Psoas muscle (tissue), 8 donors: ENCODE results near the gene CPLANE1. TPM values are rescaled to one million over a fixed set of nuclear protein-coding genes. Genes with fewer than 3 reads are reported as not detected.

Source experiments
- ATAC-seq, 4 donors: fragments of 200-7000 bp; cut with Tn5 transposase; one replicate each; pipeline ENCODE4 v1.9.1; 2020; ENCODE audit warnings: moderate library complexity in 3 of 4, mild to moderate bottlenecking in 2 of 4
- DNase-seq, 2 donors: peaks; one replicate each; pipeline ENCODE4 v3.0.0-alpha.2; 2020
- H3K27ac ChIP-seq: fragments of 200-600 bp; one replicate; pipeline ENCODE4 v1.8.0; 2022
- H3K27me3 ChIP-seq, 3 donors: fragments of 200-600 bp in 1 of 3; one replicate each; pipeline versions ENCODE4 v1.6.1 to v1.8.0; 2013 to 2022; ENCODE audit warnings: low read length in 2 of 3, mild to moderate bottlenecking in 2 of 3, moderate library complexity in 1 of 3; ENCODE audit not compliant: insufficient read depth in 3 of 3
- H3K36me3 ChIP-seq, 2 donors: fragments of 200-600 bp in 1 of 2; one replicate each; pipeline versions ENCODE4 v1.6.1 to v1.8.0; 2013 to 2022; ENCODE audit warnings: low read depth in 1 of 2, mild to moderate bottlenecking in 1 of 2, moderate library complexity in 1 of 2; ENCODE audit not compliant: insufficient read depth in 1 of 2
- H3K4me1 ChIP-seq: fragments of 200-600 bp; one replicate; pipeline ENCODE4 v1.8.0; 2022
- H3K4me3 ChIP-seq: fragments of 200-600 bp; one replicate; pipeline ENCODE4 v1.8.0; 2022; ENCODE audit warnings: mild to moderate bottlenecking
- H3K9me3 ChIP-seq: fragments of 200-600 bp; one replicate; pipeline ENCODE4 v1.8.0; 2022
- CTCF ChIP-seq: fragments of 200-600 bp; IDR thresholded peaks from one replicate; pipeline ENCODE4 v1.8.0; 2022; ENCODE audit warnings: antibody characterized with exemption
- WGBS, 3 donors: extraction: QIAGEN DNeasy Blood & Tissue Kit; methylation state at CpG; one replicate each; pipeline versions ENCODE4 v1.1.6 to v1.1.7; 2013; 5-methylcytosine and 5-hydroxymethylcytosine counted together
- intact Hi-C, 2 donors: fragments of 100-400 bp; cut with DNase I; formaldehyde crosslinking; loops; one replicate each; pipeline versions ENCODE4 v1.11.0 to v1.14.2; 2022
- polyA plus RNA-seq, 3 donors: library from polyadenylated mRNA; stranded (reverse); fragments of 200-250 nt; gene quantifications; one replicate each; pipeline ENCODE4 v1.2.3, GENCODE V29; 2013
- total RNA-seq, 4 donors: library from RNA; stranded (reverse); fragmentation: NEBNext Ultra II Directional in 2 of 4; extraction: Animal tissue kit (Norgen Biotek cat#: 25700) in 2 of 4; gene quantifications; one replicate each; pipeline versions ENCODE4 v1.2.1 to v1.2.4, GENCODE V29; 2021 to 2023
- donor health status: healthy with polysubstance abuse.
- donor health status: DM: no; HTN: no; CAD: no; lungs with moderate emphysema.
- donor health status: Bipolar disorder and iron deficiency.
- donor health status: healthy.
- donor health status: DM: yes; HTN: yes; CAD: no.
- donor health status: DM: no; HTN: no; CAD: no.
- donor health status: DM: no; HTN: no; CAD: no.
- donor health status: DM: yes; HTN: yes; CAD: no.

CPLANE1 gene
- total and polyA plus RNA-seq, 7 donors, result 1.4 to 12.1 (median 6.0) TPM

GRCh38 chr5:37132646-37133045 is 116.5 kb downstream of the CPLANE1 start:
- Histone ChIP-seq H3K4me3 (no peak overlapping the region), H3K27me3 (no peaks in the 10 kb centered on the region), H3K4me1 (no peaks in the 10 kb centered on the region), H3K27ac (no peak overlapping the region), H3K9me3 (no peaks in the 10 kb centered on the region), H3K36me3 (peaks cover 2 to 48% of the 10 kb centered on the region in 2 donors)
- WGBS, 3 donors, result 96 to 100% (median 100%) methylated on average over 1 of the region's 1 CpG
- DNase-seq (no peak), ATAC-seq (no peak)
- TF ChIP-seq CTCF, result no peak
- intact Hi-C loops, result no loop called here

GRCh38 chr5:37121465-37121864 is 127.7 kb downstream of the CPLANE1 start:
- Histone ChIP-seq H3K27ac (no peak overlapping the region), H3K36me3 (peaks cover 0 to 87% of the 10 kb centered on the region in 2 donors), H3K9me3 (no peaks in the 10 kb centered on the region), H3K4me3 (no peak overlapping the region), H3K4me1 (no peaks in the 10 kb centered on the region), H3K27me3 (no peaks in the 10 kb centered on the region)
- no peak for TF ChIP-seq CTCF
- no peak for DNase-seq
- intact Hi-C loops, result no loop called here
- no peak for ATAC-seq
- WGBS, 3 donors, result 91 to 95% (median 93%) methylated on average over 6 of the region's 6 CpGs

GRCh38 chr5:37121027-37121426 is 128.1 kb downstream of the CPLANE1 start:
- H3K9me3 ChIP-seq, result no peaks in the 10 kb centered on the region
- no peak overlapping the region for H3K27ac ChIP-seq
- ATAC-seq (no peak), DNase-seq (no peak)
- H3K27me3 ChIP-seq, result no peaks in the 10 kb centered on the region
- peaks cover 0 to 91% of the 10 kb centered on the region in 2 donors for H3K36me3 ChIP-seq
- WGBS, 3 donors, result 92 to 97% (median 93%) methylated on average over 1 of the region's 1 CpG
- no peak overlapping the region for H3K4me3 ChIP-seq
- intact Hi-C loops, result no loop called here
- TF ChIP-seq CTCF, result no peak
- H3K4me1 ChIP-seq, result no peaks in the 10 kb centered on the region

GRCh38 chr5:37120270-37120669 is 128.9 kb downstream of the CPLANE1 start:
- ATAC-seq (no peak), DNase-seq (no peak)
- H3K27ac ChIP-seq, result no peak overlapping the region
- no peak overlapping the region for H3K4me3 ChIP-seq
- no peaks in the 10 kb centered on the region for H3K4me1 ChIP-seq
- no peaks in the 10 kb centered on the region for H3K27me3 ChIP-seq
- WGBS, 3 donors, result 93 to 98% (median 96%) methylated on average over 5 of the region's 5 CpGs
- no peak for TF ChIP-seq CTCF
- H3K36me3 ChIP-seq, result peaks cover 0 to 90% of the 10 kb centered on the region in 2 donors
- H3K9me3 ChIP-seq, result no peaks in the 10 kb centered on the region
- intact Hi-C loops, result no loop called here

- no peak for ATAC-seq
- 94 to 96% (median 96%) methylated on average over 6 of the region's 6 CpGs for WGBS, 3 donors
- no peaks in the 10 kb centered on the region for H3K27me3 ChIP-seq
Observed at GRCh38 chr5:37116359-37116758, 132.8 kb downstream of the CPLANE1 start.

More at GRCh38 chr5:37116359-37116758, 132.8 kb downstream of the CPLANE1 start:
- TF ChIP-seq CTCF, result no peak
- no peak overlapping the region for H3K27ac ChIP-seq
- H3K36me3 ChIP-seq, result peaks cover 5 to 99% of the 10 kb centered on the region in 2 donors
- DNase-seq, result no peak
- H3K9me3 ChIP-seq, result no peaks in the 10 kb centered on the region
- H3K4me3 ChIP-seq, result no peak overlapping the region
- H3K4me1 ChIP-seq, result no peaks in the 10 kb centered on the region
- intact Hi-C loops, result no loop called here
